SK-N-SH treated with all-trans-retinoic acid at 6 μM for 48 hours (cell line): ENCODE results near the gene BRAT1.

Experiments used
- ATAC-seq: fragments of 200-7000 bp; cut with Tn5 transposase; 3 replicates; pipeline ENCODE4 v1.9.1; 2020; ENCODE audit warnings: mild to moderate bottlenecking, moderate library complexity
- ARNTL ChIP-seq: fragments of 450-650 bp; formaldehyde crosslinking; IDR thresholded peaks from 2 replicates; pipeline ENCODE4 v1.5.0; 2020; ENCODE audit warnings: low read depth, mild to moderate bottlenecking, moderate library complexity, borderline replicate concordance
- BACH2 ChIP-seq: fragments of 250-450 bp; sonication (Bioruptor Pico); IDR thresholded peaks from 2 replicates; pipeline ENCODE4 v1.9.0; 2021; ENCODE audit warnings: mild to moderate bottlenecking, borderline replicate concordance
- CREB5 ChIP-seq: fragments of 250-450 bp; sonication (Bioruptor Pico); IDR thresholded peaks from 2 replicates; pipeline ENCODE4 v1.5.1; 2020; ENCODE audit warnings: low read depth, mild to moderate bottlenecking, moderate library complexity
- CSDC2 ChIP-seq: fragments of 250-450 bp; sonication (Bioruptor Pico); IDR thresholded peaks from 2 replicates; pipeline ENCODE4 v1.5.0; 2020; ENCODE audit warnings: mild to moderate bottlenecking, moderate library complexity
- ESRRG ChIP-seq: fragments of 250-450 bp; sonication (Bioruptor Pico); IDR thresholded peaks from 2 replicates; pipeline ENCODE4 v1.6.1; 2021; ENCODE audit warnings: mild to moderate bottlenecking
- GLIS3 ChIP-seq: fragments of 250-450 bp; sonication (Bioruptor Pico); IDR thresholded peaks from 2 replicates; pipeline ENCODE4 v1.5.0; 2020; ENCODE audit warnings: mild to moderate bottlenecking, moderate library complexity
- ISL1 ChIP-seq: fragments of 250-450 bp; sonication (Bioruptor Pico); IDR thresholded peaks from 2 replicates; pipeline ENCODE4 v2.1.2; 2022; ENCODE audit warnings: mild to moderate bottlenecking, moderate library complexity
- OSR1 ChIP-seq: fragments of 250-450 bp; sonication (Bioruptor Pico); IDR thresholded peaks from 2 replicates; pipeline ENCODE4 v1.8.0; 2022; ENCODE audit warnings: moderate library complexity, mild to moderate bottlenecking, inconsistent platforms
- PATZ1 ChIP-seq: fragments of 250-450 bp; sonication (Bioruptor Pico); IDR thresholded peaks from 2 replicates; pipeline ENCODE4 v1.8.0; 2020; ENCODE audit warnings: mild to moderate bottlenecking, moderate library complexity, borderline replicate concordance
- PPARA ChIP-seq: fragments of 250-450 bp; sonication (Bioruptor Pico); IDR thresholded peaks from 2 replicates; pipeline ENCODE4 v1.5.0; 2020; ENCODE audit warnings: mild to moderate bottlenecking, borderline replicate concordance
- RARB ChIP-seq: fragments of 250-450 bp; sonication (Bioruptor Pico); IDR thresholded peaks from 2 replicates; pipeline ENCODE4 v1.8.0; 2021; ENCODE audit warnings: mild to moderate bottlenecking, moderate library complexity
- SNAI2 ChIP-seq: fragments of 250-450 bp; sonication (Bioruptor Pico); IDR thresholded peaks from 2 replicates; pipeline ENCODE4 v1.5.0; 2020; ENCODE audit warnings: mild to moderate bottlenecking, moderate library complexity
- TSHZ2 ChIP-seq: fragments of 250-450 bp; sonication (Bioruptor Pico); IDR thresholded peaks from 2 replicates; pipeline ENCODE4 v1.5.0; 2020; ENCODE audit warnings: mild to moderate bottlenecking, moderate library complexity
- ZFP3 ChIP-seq: fragments of 250-450 bp; sonication (Bioruptor Pico); IDR thresholded peaks from 2 replicates; pipeline ENCODE4 v1.5.0; 2020; ENCODE audit warnings: mild to moderate bottlenecking, moderate library complexity
- ZNF565 ChIP-seq: fragments of 450-650 bp; formaldehyde crosslinking; conservative IDR thresholded peaks from 2 replicates; pipeline ENCODE4 v1.5.0; 2020; ENCODE audit warnings: low read depth, mild to moderate bottlenecking, moderate library complexity
- ZNF8 ChIP-seq: fragments of 450-650 bp; formaldehyde crosslinking; IDR thresholded peaks from 2 replicates; pipeline ENCODE4 v1.5.0; 2020; ENCODE audit warnings: mild to moderate bottlenecking, moderate library complexity
- TF ChIP-seq, protein P1 (sequence below): fragments of 250-450 bp; sonication (Bioruptor Pico); IDR thresholded peaks from 2 replicates; pipeline ENCODE4 v1.8.0; 2021; ENCODE audit warnings: low read depth, mild to moderate bottlenecking, moderate library complexity, borderline replicate concordance

BRAT1 gene

DNA sequence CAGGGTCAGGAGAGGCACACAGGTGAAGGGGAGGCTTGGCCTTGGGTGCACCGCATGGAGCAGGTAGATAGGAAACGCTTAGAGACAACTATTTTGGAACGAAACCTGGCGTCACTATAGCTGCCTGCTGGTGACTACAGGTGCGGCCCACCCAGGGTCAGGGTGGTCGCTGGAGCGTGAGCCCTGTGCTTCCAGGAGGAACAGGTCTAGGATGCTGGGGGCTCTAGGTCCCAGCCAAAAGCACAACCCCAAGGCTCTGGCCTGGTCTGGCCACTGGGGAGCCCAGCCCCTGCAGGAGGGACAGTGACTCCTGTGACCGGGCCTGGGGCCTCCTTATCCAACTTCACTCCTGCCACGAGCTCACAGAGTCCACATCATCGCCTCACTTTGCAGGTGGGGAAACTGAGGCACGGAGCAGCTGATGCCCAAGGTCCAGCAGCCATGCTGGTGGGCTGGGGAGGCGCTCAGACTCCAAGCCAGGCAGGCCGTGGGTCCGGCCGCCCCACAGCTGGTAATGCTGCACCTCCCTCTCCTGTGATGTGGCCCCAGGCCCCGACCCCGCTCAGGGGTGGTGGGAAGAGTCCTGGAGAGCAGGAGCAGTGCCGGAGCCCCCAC lies 26.7 kb downstream of the BRAT1 start:
- no peak for ATAC-seq
- TF ChIP-seq PATZ1 (CRISPR knock-in tag) = no peak

GRCh38 chr7:2527505-2528467 lies 27.5 kb downstream of the BRAT1 start:
- ATAC-seq = peak; percentile 3; the same call in 1 of the 3 replicates
- no peak for TF ChIP-seq ARNTL (CRISPR knock-in tag)
- no peak for TF ChIP-seq PPARA (CRISPR knock-in tag)
- no peak for TF ChIP-seq BACH2 (CRISPR knock-in tag)
- no peak for TF ChIP-seq ZFP3 (CRISPR knock-in tag)
- TF ChIP-seq PATZ1 (CRISPR knock-in tag) = peak; percentile 92; the same call in 1 of the 2 replicates
- no peak for TF ChIP-seq ZNF565
- no peak for TF ChIP-seq SNAI2
- TF ChIP-seq TSHZ2 = no peak
- no peak for TF ChIP-seq CREB5 (CRISPR knock-in tag)

DNA sequence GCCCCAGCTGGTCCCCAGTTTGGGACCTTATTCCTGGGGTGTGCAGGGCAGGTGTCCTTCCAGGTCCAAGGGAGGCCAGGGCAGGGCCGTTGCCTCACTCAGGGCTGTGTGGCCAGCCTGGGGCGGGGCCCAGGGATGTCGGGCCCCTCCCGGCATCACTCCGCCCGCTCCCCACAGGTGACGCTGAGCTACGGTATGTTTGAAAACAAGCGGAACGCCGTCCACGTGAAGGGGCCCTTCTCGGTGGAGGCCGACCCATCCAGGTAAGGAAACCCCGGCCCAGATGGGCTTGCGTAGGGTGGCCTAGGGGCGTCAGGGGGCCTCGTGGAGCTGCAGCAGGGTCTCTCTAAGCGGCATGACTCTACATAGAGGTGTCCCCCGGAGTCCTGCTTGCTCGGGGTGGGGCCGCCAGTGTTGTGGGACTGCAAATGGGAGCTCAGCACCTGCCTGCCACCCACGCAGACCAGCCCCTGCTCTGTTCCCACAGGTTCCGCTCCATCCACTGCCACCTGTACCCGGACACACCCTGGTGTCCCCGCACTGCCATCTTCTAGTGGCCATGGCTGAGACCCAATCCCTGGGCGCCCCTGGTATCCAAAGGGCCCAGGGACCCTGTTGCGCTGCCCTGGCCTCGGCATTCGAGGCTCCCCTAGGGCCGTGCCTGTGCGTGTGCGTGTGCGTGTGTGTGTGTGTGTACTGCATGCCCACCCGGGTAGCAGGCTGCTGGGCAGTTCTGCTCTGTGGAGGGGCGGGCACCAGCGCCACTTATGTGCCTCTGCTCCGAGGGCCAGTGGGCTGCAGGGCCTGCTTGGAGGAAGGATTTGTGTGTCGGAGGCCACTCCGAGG lies 28.4 kb downstream of the BRAT1 start:
- ATAC-seq = no peak
- TF ChIP-seq ESRRG (CRISPR knock-in tag) (no peak), PATZ1 (CRISPR knock-in tag) (no peak), CREB5 (CRISPR knock-in tag) (no peak), GLIS3 (CRISPR knock-in tag) (no peak), ISL1 (no peak), PPARA (CRISPR knock-in tag) (no peak), ZNF8 (CRISPR knock-in tag) (no peak), SNAI2 (no peak), RARB (CRISPR knock-in tag) (no peak), OSR1 (no peak), TSHZ2 (no peak), CSDC2 (CRISPR knock-in tag) (no peak)
- TF ChIP-seq, protein P1, sequence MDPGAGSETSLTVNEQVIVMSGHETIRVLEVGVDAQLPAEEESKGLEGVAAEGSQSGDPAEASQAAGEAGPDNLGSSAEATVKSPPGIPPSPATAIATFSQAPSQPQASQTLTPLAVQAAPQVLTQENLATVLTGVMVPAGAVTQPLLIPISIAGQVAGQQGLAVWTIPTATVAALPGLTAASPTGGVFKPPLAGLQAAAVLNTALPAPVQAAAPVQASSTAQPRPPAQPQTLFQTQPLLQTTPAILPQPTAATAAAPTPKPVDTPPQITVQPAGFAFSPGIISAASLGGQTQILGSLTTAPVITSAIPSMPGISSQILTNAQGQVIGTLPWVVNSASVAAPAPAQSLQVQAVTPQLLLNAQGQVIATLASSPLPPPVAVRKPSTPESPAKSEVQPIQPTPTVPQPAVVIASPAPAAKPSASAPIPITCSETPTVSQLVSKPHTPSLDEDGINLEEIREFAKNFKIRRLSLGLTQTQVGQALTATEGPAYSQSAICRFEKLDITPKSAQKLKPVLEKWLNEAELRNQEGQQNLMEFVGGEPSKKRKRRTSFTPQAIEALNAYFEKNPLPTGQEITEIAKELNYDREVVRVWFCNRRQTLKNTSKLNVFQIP (CRISPR knock-in tag) = no peak
